H9 (cell line): ENCODE measurements around the gene L3MBTL4. TPM values are rescaled to one million over a fixed set of nuclear protein-coding genes. Genes with fewer than 3 reads are reported as not detected.

Experiments
- DNase-seq: peaks from one replicate; pipeline ENCODE4 v3.0.0-alpha.2; 2017
- H2AFZ ChIP-seq: one replicate; pipeline ENCODE4 v1.6.1; 2013; ENCODE audit warnings: mild to moderate bottlenecking, low read length, control low read depth, moderate library complexity
- H2AK5ac ChIP-seq: 2 replicates; pipeline ENCODE4 v1.6.1; 2013; ENCODE audit warnings: low read length, control low read depth, mixed read lengths; ENCODE audit not compliant: insufficient read length
- H2BK120ac ChIP-seq: one replicate; pipeline ENCODE4 v1.6.1; 2013; ENCODE audit warnings: low read depth, mild to moderate bottlenecking, low read length, control low read depth, inconsistent platforms; ENCODE audit not compliant: poor library complexity, severe bottlenecking
- H2BK12ac ChIP-seq: 2 replicates; pipeline ENCODE4 v1.6.1; 2013; ENCODE audit warnings: low read length, control low read depth, mixed read lengths, low read depth; ENCODE audit not compliant: insufficient read length
- H2BK15ac ChIP-seq: 2 replicates; pipeline ENCODE4 v1.6.1; 2013; ENCODE audit warnings: low read depth, low read length, control low read depth
- H2BK20ac ChIP-seq: one replicate; pipeline ENCODE4 v1.6.1; 2013; ENCODE audit warnings: low read depth, mild to moderate bottlenecking, low read length, control low read depth, inconsistent platforms; ENCODE audit not compliant: poor library complexity, severe bottlenecking
- H2BK5ac ChIP-seq: 2 replicates; pipeline ENCODE4 v1.6.1; 2013; ENCODE audit warnings: low read length, control low read depth, mixed read lengths; ENCODE audit not compliant: insufficient read length
- H3K14ac ChIP-seq: 2 replicates; pipeline ENCODE4 v1.6.1; 2013; ENCODE audit warnings: low read length, control low read depth; ENCODE audit not compliant: insufficient read depth
- H3K18ac ChIP-seq: 2 replicates; pipeline ENCODE4 v1.6.1; 2013; ENCODE audit warnings: low read depth, mild to moderate bottlenecking, mixed read lengths, low read length, control low read depth; ENCODE audit not compliant: insufficient read length
- H3K23ac ChIP-seq: 2 replicates; pipeline ENCODE4 v1.6.1; 2013; ENCODE audit warnings: low read length, control low read depth, mixed read lengths, low read depth; ENCODE audit not compliant: insufficient read length
- H3K23me2 ChIP-seq: 2 replicates; pipeline ENCODE4 v1.6.1; 2013; ENCODE audit warnings: low read depth, mild to moderate bottlenecking, mixed read lengths, low read length, control low read depth; ENCODE audit not compliant: insufficient read length, poor library complexity, severe bottlenecking
- H3K27ac ChIP-seq: 2 replicates; pipeline ENCODE4 v1.5.1; 2013; ENCODE audit warnings: low read length, control low read depth, mixed read lengths, low read depth; ENCODE audit not compliant: insufficient read length
- H3K27me3 ChIP-seq: 2 replicates; pipeline ENCODE4 v1.6.1; 2013; ENCODE audit warnings: low read length, control low read depth, inconsistent platforms; ENCODE audit not compliant: insufficient read depth
- H3K4ac ChIP-seq: 2 replicates; pipeline ENCODE4 v1.6.1; 2013; ENCODE audit warnings: low read depth, mild to moderate bottlenecking, control low read depth, inconsistent platforms, low read length, moderate library complexity
- H3K4me1 ChIP-seq: 2 replicates; pipeline ENCODE4 v1.6.1; 2013; ENCODE audit warnings: low read length, control low read depth, inconsistent platforms; ENCODE audit not compliant: insufficient read depth
- H3K4me2 ChIP-seq: 2 replicates; pipeline ENCODE4 v1.6.1; 2013; ENCODE audit warnings: low read length, control low read depth, mixed read lengths; ENCODE audit not compliant: insufficient read length, insufficient read depth
- H3K56ac ChIP-seq: 2 replicates; pipeline ENCODE4 v1.6.1; 2013; ENCODE audit warnings: low read depth, mild to moderate bottlenecking, mixed read lengths, low read length, control low read depth; ENCODE audit not compliant: insufficient read length
- H3K79me1 ChIP-seq: 2 replicates; pipeline ENCODE4 v1.6.1; 2013; ENCODE audit warnings: low read depth, mild to moderate bottlenecking, moderate library complexity, low read length, control low read depth, inconsistent platforms; ENCODE audit not compliant: insufficient read depth, poor library complexity, severe bottlenecking
- H3K79me2 ChIP-seq: 2 replicates; pipeline ENCODE4 v1.6.1; 2013; ENCODE audit warnings: low read length, control low read depth, inconsistent platforms; ENCODE audit not compliant: insufficient read depth
- H3K9ac ChIP-seq: 2 replicates; pipeline ENCODE4 v1.6.1; 2013; ENCODE audit warnings: low read length, control low read depth, mixed read lengths; ENCODE audit not compliant: insufficient read length; ENCODE audit errors: extremely low read depth
- H3K9me3 ChIP-seq: one replicate; pipeline ENCODE4 v1.6.1; 2013; ENCODE audit warnings: low read depth, low read length, inconsistent platforms; ENCODE audit not compliant: control insufficient read depth
- H3T11ph ChIP-seq: one replicate; pipeline ENCODE4 v1.6.1; 2013; ENCODE audit warnings: mild to moderate bottlenecking, low read length, control low read depth, inconsistent platforms
- H4K20me1 ChIP-seq: one replicate; pipeline ENCODE4 v1.6.1; 2013; ENCODE audit not compliant: control insufficient read depth, insufficient read length, insufficient read depth
- H4K5ac ChIP-seq: 2 replicates; pipeline ENCODE4 v1.6.1; 2013; ENCODE audit warnings: low read depth, mild to moderate bottlenecking, mixed read lengths, low read length, control low read depth; ENCODE audit not compliant: insufficient read length
- H4K8ac ChIP-seq: replicated peaks from 2 replicates; pipeline ENCODE4 v1.6.1; 2013; ENCODE audit warnings: low read length, control low read depth, mixed read lengths, low read depth; ENCODE audit not compliant: insufficient read length
- H4K91ac ChIP-seq: 2 replicates; pipeline ENCODE4 v1.6.1; 2013; ENCODE audit warnings: low read depth, mild to moderate bottlenecking, moderate library complexity, mixed read lengths, low read length, control low read depth; ENCODE audit not compliant: insufficient read length
- H3K27ac Mint-ChIP-seq, 3 experiments: 2 replicates in 2 of 3; 3 replicates in 1 of 3; pipeline ENCODE4 v1.8.0; 2020 to 2021; ENCODE audit warnings: mixed read lengths in 3 of 3, mild to moderate bottlenecking in 1 of 3, moderate library complexity in 1 of 3
- H3K27me3 Mint-ChIP-seq: 2 replicates; pipeline ENCODE4 v1.8.0; 2021; ENCODE audit warnings: low read depth, mild to moderate bottlenecking, moderate library complexity, mixed read lengths
- H3K36me3 Mint-ChIP-seq, 3 experiments: 2 replicates in 2 of 3; 3 replicates in 1 of 3; pipeline ENCODE4 v1.8.0; 2020 to 2021; ENCODE audit warnings: low read depth in 3 of 3, mixed read lengths in 3 of 3; ENCODE audit not compliant: insufficient read depth in 1 of 3
- H3K4me1 Mint-ChIP-seq, 2 experiments: 2 replicates each; pipeline ENCODE4 v1.8.0; 2020; ENCODE audit warnings: mixed read lengths in 2 of 2
- H3K4me3 Mint-ChIP-seq, 2 experiments: 2 replicates in 1 of 2; 3 replicates in 1 of 2; pipeline ENCODE4 v1.8.0; 2020 to 2021; ENCODE audit warnings: mild to moderate bottlenecking in 2 of 2, mixed read lengths in 2 of 2, moderate library complexity in 1 of 2
- H3K9me3 Mint-ChIP-seq, 2 experiments: 2 replicates in 1 of 2; 3 replicates in 1 of 2; pipeline ENCODE4 v1.8.0; 2020; ENCODE audit warnings: mild to moderate bottlenecking in 2 of 2, mixed read lengths in 2 of 2, moderate library complexity in 1 of 2
- WGBS: extraction: QIAGEN DNeasy Blood & Tissue Kit; methylation state at CpG from one replicate; pipeline ENCODE4 v1.1.7; 2013; ENCODE audit warnings: missing lambda C conversion rate, low lambda C conversion rate, mixed read lengths; ENCODE audit not compliant: insufficient read length; ENCODE audit errors: extremely low coverage; 5-methylcytosine and 5-hydroxymethylcytosine counted together
- total RNA-seq: library from RNA; stranded (reverse); gene quantifications from 2 replicates; pipeline ENCODE4 v1.2.1, GENCODE V29; 2021
- TF ChIP-seq, protein P1 (sequence below): fragments of 200-600 bp; sonication (generic); conservative IDR thresholded peaks from 3 replicates; pipeline ENCODE4 v1.8.0; 2021; ENCODE audit warnings: antibody characterized with exemption, mild to moderate bottlenecking

The L3MBTL4 gene
- total RNA-seq, 1 experiment from 2014 or later = 1.9 TPM

DNA sequence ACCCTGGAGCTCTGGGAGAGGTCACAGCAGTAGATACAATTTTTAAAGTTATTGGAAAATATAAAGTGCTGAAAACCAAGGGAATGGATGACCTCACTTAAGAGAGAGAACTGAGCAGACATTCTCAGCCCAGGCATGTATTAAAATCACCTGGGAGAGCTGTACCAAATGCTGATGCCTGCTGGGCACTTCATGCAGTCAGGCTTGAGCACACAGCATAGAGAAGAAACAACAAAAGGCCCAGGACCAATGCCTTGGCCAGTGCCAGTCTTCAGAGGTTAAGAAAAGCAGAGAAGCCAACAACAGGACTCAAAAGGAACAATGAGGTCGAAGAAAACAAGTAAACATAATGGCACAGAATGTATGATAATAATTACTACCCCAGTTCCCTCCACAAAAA, 211.8 kb downstream of the L3MBTL4 start:
- Histone ChIP-seq H3K27ac (no peak overlapping the region), H2BK5ac (no peak overlapping the region), H2BK120ac (no peak overlapping the region), H3K23me2 (no peaks in the 10 kb centered on the region), H2AFZ (no peak overlapping the region), H3K4ac (no peak overlapping the region), H2BK15ac (no peak overlapping the region), H3K79me1 (no peaks in the 10 kb centered on the region), H2AK5ac (no peak overlapping the region), H3T11ph (no peak overlapping the region), H4K20me1 (no peaks in the 10 kb centered on the region), H3K56ac (no peak overlapping the region), H4K5ac (no peak overlapping the region), H3K27me3 (no peaks in the 10 kb centered on the region), H3K23ac (no peak overlapping the region), H3K9me3 (no peaks in the 10 kb centered on the region), H3K18ac (no peak overlapping the region), H3K79me2 (no peaks in the 10 kb centered on the region), H2BK20ac (no peak overlapping the region), H3K14ac (no peak overlapping the region), H3K9ac (no peak overlapping the region), H3K4me2 (no peak overlapping the region), H2BK12ac (no peak overlapping the region), H4K8ac (no peak overlapping the region), H3K4me1 (no peaks in the 10 kb centered on the region; the same call in 1 of the 2 replicates), H4K91ac (no peak overlapping the region)
- Mint-ChIP-seq H3K4me3 (no peak overlapping the region), H3K9me3 (no peaks in the 10 kb centered on the region), H3K27ac (no peak overlapping the region), H3K36me3 (no peaks in the 10 kb centered on the region), H3K4me1 (peaks cover 0 to 6% of the 10 kb centered on the region in 2 experiments; a peak in 2 of 4 replicates), H3K27me3 (no peaks in the 10 kb centered on the region)
- no peak for DNase-seq
- WGBS = no CpG with 5 or more reads among the region's 1 CpG
- TF ChIP-seq, protein P1, sequence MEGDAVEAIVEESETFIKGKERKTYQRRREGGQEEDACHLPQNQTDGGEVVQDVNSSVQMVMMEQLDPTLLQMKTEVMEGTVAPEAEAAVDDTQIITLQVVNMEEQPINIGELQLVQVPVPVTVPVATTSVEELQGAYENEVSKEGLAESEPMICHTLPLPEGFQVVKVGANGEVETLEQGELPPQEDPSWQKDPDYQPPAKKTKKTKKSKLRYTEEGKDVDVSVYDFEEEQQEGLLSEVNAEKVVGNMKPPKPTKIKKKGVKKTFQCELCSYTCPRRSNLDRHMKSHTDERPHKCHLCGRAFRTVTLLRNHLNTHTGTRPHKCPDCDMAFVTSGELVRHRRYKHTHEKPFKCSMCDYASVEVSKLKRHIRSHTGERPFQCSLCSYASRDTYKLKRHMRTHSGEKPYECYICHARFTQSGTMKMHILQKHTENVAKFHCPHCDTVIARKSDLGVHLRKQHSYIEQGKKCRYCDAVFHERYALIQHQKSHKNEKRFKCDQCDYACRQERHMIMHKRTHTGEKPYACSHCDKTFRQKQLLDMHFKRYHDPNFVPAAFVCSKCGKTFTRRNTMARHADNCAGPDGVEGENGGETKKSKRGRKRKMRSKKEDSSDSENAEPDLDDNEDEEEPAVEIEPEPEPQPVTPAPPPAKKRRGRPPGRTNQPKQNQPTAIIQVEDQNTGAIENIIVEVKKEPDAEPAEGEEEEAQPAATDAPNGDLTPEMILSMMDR = no peak
